GM19463 (cell line): ENCODE results near the gene WDTC1.
"Not testable (repeated sequence)": the region's sequence is repeated elsewhere in the genome, so short reads cannot be mapped to it uniquely, and the experiment has no call there.

ENCODE experiments used
- ATAC-seq: cut with Tn5 transposase; IDR thresholded peaks from one replicate; pipeline ENCODE4 v1.9.1; 2021; ENCODE audit warnings: mild to moderate bottlenecking, moderate library complexity; ENCODE audit not compliant: unreplicated experiment

The WDTC1 gene

GRCh38 chr1:27246194-27246593 lies 11.8 kb downstream of the WDTC1 start:
- no peak for ATAC-seq

GRCh38 chr1:27253596-27253995 lies 19.2 kb downstream of the WDTC1 start:
- no peak for ATAC-seq

GRCh38 chr1:27255136-27255535 lies 20.7 kb downstream of the WDTC1 start:
- ATAC-seq: no peak

DNA sequence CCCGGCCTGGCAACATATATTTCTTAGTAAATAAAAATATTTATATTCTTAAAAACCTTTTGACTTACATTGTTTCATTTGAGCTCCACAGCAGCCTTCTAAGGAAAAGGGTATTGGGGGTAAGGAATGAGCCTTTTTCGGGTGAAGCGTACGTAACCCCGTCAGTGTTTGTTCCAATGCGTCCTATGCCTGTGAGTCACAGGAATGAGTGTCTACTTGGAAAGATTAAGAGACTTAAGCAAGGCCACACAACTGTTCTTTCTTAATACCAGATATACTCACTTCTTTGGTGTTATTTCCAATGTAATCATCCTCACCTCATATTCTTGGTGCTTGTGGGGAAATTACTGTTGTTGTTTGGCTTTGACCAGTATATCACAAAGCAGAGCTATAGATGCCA lies 22.7 kb downstream of the WDTC1 start:
- no peak for ATAC-seq

GRCh38 chr1:27258598-27258997 lies 24.2 kb downstream of the WDTC1 start:
- no peak for ATAC-seq

DNA sequence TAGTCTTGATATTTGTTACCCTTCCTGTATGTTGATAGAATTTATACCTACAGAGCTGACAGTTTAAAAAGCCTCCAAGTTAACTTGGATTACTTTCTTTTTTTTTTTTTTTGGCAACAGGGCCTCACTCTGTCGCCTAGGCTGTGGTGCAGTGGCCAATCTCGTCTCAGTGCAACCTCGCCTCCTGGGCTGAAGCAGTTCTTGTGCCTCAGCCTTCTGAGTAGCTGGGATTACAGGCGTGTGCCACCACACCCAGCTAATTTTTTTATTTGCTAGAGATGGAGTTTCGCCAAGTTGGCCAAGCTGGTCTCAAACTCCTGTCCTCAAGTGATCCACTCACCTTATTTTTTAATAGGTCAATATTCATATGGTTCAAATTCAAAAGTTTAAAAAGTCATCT lies 32.7 kb downstream of the WDTC1 start:
- no peak for ATAC-seq

- no peak for ATAC-seq
Measured at GRCh38 chr1:27269276-27269675, 34.8 kb downstream of the WDTC1 start.

DNA sequence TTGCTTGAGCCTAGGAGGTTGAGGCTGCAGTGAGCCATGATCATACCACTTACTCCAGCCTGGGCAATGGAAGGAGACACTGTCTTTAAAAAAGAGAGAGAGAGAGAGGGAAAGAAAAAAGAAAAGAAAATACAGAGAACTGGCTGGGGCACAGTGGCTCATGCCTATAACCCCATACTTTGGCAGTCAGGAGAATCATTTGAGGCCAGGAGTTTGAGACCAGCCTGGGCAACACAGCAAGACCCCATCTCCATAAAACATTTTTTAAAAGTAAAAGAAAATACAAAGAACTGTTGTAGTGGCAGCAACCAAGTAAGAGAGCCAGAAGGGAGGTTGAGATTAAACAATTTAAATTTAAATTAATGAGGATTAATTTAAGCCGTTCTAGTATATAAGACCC lies 39.8 kb downstream of the WDTC1 start:
- no peak for ATAC-seq

DNA sequence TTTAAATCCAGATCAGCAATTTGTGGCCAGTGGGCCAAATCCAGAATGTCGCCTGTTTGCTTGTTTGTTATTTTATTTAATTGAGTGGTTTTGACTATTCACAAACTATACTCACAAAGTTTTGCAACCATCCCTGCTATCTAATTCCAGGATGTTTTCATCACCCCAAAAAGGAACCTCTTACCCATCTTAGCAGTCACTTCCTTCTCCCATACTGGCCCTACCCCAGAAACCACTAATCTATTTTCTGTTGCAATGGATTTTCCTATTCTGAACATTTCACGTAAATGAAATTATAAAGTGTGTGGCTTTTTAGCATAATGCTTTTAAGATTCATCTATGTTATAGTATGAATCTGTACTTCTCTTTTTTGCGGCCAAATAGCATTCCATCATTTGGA lies 41.3 kb downstream of the WDTC1 start:
- no peak for ATAC-seq

- ATAC-seq: no peak
Measured at GRCh38 chr1:27284425-27285273, 50.2 kb downstream of the WDTC1 start.

- ATAC-seq: no peak
Measured at GRCh38 chr1:27285274-27285660, 50.8 kb downstream of the WDTC1 start.

GRCh38 chr1:27285821-27286220 lies 51.4 kb downstream of the WDTC1 start:
- ATAC-seq: not testable (repeated sequence)

GRCh38 chr1:27289125-27289524 lies 54.7 kb downstream of the WDTC1 start:
- ATAC-seq: not testable (repeated sequence)

GRCh38 chr1:27290581-27290980 lies 56.1 kb downstream of the WDTC1 start:
- no peak for ATAC-seq

- no peak for ATAC-seq
Measured at GRCh38 chr1:27292106-27292505, 57.7 kb downstream of the WDTC1 start.

- ATAC-seq: no peak
Measured at GRCh38 chr1:27293915-27294314, 59.5 kb downstream of the WDTC1 start.

- no peak for ATAC-seq
Measured at GRCh38 chr1:27296773-27297291, 62.4 kb downstream of the WDTC1 start.

GRCh38 chr1:27297903-27298302 lies 63.5 kb downstream of the WDTC1 start:
- ATAC-seq: no peak

- ATAC-seq: no peak
Measured at GRCh38 chr1:27298632-27299384, 64.4 kb downstream of the WDTC1 start.

GRCh38 chr1:27299385-27300271 lies 65.2 kb downstream of the WDTC1 start:
- no peak for ATAC-seq
